Gastroesophageal sphincter (tissue), 3 donors: Measurements from ENCODE around the gene BOK.

ENCODE experiments used
- CTCF ChIP-seq, 4 experiments: fragments of 200-600 bp in 2 of 4; fragments of 450-650 bp in 2 of 4; sonication (generic) in 1 of 4; IDR thresholded peaks; one replicate each; pipeline ENCODE4 v1.5.1; 2017 to 2019; ENCODE audit warnings: antibody characterized with exemption in 4 of 4, mild to moderate bottlenecking in 2 of 4, moderate library complexity in 2 of 4
- EP300 ChIP-seq: sonication (generic); formaldehyde crosslinking; IDR thresholded peaks from one replicate; pipeline ENCODE4 v1.6.1; 2017; ENCODE audit warnings: antibody characterized with exemption, mild to moderate bottlenecking

GRCh38 chr2:241563981-241564595 lies 5.5 kb downstream of the BOK start:
- TF ChIP-seq CTCF (IDR thresholded peaks at IDR 0.05): no peak
- TF ChIP-seq EP300: no peak
